ENCODE results near the gene EMC7.

- TF ChIP-seq CTCF (IDR thresholded peaks at IDR 0.05) (no peak), POLR2A (IDR thresholded peaks at IDR 0.05) (no peak)
Observed at GRCh38 chr15:34114215-34114614, 12.6 kb upstream of the EMC7 start.
